Stimulated activated CD8-positive, alpha-beta memory T cell treated with anti-CD3 and anti-CD28 coated beads, Interleukin-2, amount 100 ng/mL, for 1 hour (primary cell): Measurements from ENCODE around the gene SWSAP1.
A peak's percentile ranks its signal among the peaks of the same experiment; 100 is the strongest.
"Not testable (repeated sequence)": the region's sequence is repeated elsewhere in the genome, so short reads cannot be mapped to it uniquely, and the experiment has no call there.

Experiments
- DNase-seq, 2 donors: peaks; one replicate each; pipeline ENCODE4 v3.0.0-alpha.2; 2020; ENCODE audit warnings: low read depth in 2 of 2

The SWSAP1 gene, protein sequence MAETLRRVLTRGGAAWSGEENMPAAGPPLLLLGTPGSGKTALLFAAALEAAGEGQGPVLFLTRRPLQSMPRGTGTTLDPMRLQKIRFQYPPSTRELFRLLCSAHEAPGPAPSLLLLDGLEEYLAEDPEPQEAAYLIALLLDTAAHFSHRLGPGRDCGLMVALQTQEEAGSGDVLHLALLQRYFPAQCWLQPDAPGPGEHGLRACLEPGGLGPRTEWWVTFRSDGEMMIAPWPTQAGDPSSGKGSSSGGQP

DNA sequence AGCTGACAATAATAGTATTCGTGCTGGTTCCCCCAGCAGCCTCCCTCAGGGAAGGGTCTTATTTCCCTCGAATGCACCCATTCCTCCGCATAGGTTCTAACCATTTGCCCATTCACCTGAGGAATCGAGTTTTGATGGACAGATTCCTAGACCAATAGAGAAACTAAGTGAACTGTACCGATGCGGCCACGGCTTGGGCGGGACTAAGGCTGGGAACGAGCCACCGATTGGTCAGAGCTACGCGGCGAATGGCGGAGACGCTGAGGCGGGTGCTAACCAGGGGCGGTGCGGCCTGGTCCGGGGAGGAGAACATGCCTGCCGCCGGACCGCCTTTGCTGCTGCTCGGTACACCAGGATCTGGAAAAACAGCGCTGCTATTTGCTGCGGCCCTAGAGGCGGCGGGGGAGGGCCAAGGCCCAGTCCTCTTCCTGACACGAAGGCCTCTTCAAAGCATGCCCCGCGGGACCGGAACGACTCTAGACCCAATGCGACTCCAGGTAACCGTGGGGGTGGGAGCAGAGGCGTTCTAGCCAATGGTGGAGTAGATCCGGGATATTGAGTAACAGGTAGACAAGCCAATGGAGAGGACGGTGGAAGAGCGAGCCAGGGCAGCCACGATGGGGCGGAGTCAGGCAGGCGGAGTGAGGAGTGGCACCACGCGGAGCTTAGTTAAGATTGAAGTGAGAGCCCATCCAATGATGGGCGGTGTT, at the start of gene SWSAP1:
TSS of gene SWSAP1 (plus strand) at position 234 of the 710 bp plus-strand sequence. CDS start at position 249, 15 bp downstream.
- DNase-seq = peak; percentile 90 to 93

DNA sequence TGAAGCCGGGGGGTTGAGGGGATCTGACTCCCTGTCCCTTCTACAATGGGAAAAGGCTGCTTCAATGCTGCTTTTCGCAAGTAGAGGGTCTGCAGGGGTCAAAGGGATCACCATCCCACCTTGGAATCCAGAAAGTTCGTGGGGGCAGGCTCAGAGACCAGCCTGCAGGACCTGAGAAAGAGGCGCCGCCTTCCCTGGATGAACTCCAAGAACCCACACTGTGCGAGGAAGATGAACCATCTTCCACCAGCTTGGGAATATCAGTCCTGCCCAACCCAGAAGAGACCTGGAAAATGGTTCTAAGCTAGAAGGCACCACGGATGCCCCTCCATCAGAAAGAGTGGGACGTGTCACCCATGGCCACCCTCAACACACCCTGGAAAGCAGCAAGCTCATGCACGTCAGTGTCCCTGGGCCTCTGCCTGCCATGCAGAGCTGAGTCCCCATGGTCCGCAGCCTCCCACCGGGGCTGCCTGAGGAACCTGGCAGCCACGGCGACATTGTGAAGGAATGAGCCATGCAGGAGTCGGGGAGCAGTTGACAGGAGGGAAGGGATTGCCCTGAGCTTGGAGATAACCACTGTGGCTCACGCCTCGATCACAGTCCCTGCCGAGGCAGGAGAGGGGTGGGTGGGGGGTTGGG, 49.6 kb upstream of the SWSAP1 start:
- DNase-seq = no peak

DNA sequence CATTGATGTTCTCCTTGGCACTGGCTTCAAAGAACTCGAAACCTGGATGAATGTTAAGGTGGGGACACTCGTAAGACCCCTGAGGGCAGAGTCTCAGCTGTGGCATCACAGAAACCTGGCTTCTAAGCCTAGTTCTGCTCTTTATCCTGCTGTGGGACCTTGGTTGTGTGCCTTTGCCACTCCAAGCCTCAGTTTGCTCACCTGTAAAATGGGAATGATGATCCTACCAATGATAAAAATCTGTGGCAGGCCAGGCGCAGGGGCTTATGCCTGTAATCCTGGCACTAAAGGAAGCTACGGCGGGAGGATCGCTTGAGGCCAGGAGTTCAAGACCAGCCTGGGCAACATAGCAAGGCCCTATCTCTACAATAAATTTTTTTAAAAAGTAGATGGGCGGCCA, 48.9 kb upstream of the SWSAP1 start:
- no peak for DNase-seq

- no peak for DNase-seq
Observed at GRCh38 chr19:11330127-11330526, 44.3 kb upstream of the SWSAP1 start.

GRCh38 chr19:11331502-11331901, 43.0 kb upstream of the SWSAP1 start:
- DNase-seq = no peak

- no peak for DNase-seq
Observed at GRCh38 chr19:11332822-11333221, 41.6 kb upstream of the SWSAP1 start.

DNA sequence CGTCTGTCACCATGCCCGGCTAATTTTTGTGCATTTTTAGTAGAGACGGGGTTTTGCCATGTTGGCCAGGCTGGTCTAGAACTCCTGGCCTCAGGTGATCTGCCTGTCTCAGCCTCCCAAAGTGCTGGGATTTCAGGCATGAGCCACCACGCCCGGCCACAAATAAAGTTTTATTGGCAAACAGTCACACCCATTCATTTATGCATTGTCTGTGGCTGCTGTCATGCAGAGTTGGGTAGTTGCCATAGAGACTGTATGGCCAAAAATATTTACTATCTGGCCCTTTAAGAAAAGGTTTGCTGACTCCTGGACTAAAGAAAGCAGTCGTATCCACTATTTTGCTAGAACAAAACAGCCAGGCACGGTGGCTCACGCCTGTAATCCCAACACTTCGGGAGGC, 40.6 kb upstream of the SWSAP1 start:
- DNase-seq = not testable (repeated sequence)

GRCh38 chr19:11335449-11336146, 38.9 kb upstream of the SWSAP1 start:
- DNase-seq = no peak

DNA sequence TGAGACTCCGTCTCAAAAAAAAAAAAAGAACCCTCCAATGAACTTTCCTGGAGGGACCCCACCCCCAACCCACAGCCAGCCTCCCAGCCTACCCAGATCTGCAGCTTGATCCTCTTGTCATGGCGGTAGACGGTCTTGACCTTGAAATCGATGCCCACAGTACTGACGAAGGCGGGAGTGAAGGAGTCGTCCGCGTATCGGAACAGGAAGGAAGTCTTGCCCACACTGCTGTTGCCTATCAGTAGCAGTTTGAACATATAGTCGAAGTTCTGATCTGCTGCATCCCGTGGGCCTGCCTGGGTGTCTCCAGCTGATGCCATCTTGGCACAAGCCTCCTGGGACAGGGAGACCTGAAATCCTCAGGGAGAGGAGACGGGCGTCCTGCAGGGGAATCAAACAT, 37.4 kb upstream of the SWSAP1 start:
- no peak for DNase-seq

DNA sequence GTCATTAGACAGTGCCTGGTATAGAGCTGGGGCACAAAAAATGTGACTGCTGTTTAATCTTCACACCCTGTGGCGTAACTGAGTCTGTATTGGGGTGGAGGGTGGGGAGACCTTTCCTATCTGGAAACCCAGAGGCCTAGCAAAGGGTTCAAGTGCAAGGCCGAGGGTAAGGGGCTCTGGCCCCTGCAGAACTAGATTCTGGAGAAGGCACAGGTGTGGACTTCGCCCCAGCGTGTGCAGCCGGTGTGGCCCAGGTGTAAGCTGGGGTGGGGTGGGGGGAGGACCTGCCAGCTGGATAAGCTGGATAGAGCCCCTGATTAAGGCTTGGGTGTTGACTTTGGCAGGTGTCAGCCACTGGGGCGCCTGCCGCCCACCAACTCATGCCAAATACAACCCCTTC, 36.3 kb upstream of the SWSAP1 start:
- DNase-seq = no peak

- no peak for DNase-seq
Observed at GRCh38 chr19:11338569-11339253, 35.8 kb upstream of the SWSAP1 start.

DNA sequence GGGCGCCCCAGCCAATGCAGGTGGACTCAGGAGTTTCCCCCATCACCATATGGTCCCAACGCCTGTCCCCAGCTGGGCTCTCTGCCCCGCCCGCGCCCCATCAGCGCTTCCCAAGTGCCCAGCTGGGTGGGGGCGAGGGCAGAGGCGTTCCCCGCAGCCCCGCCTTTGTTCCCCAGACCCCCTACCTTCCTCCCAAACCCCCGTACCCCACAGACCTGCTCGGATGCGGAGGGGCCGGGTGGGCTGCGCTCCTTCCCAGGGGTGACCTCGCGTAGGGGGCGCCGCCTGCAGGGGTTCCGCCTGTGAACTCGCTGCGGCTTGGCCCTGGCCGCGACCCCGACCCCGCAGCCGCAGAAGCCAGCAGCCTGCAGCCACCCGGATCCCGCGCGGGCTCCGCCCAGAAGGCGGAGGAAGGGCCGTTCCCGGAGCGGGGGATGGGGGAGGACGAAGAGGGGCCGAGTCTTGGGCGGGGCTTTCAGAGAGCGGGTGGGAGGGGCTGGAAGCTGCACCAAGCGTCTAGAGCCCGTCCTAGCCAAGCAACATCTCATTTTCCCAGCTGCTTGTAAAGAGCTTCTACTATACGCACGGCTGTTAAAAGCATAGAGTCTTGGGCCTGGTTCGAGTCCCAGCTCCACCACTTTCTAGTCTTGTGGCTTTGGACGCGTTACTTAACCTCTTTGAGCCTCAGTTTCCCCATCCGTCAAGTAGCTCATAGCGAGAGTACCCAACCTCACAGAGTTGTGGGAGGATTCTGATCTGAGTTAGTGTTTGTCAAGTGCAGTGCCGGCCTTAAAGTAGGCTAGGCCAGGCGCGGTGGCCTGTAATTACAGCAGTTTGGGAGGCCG, 35.0 kb upstream of the SWSAP1 start, which contains the start of gene RAB3D:
TSS of gene RAB3D (minus strand) at position 404 of the 845 bp plus-strand sequence. CDS start 2,258 bp downstream, outside the sequence.
- peak; percentile 47 to 62 for DNase-seq

GRCh38 chr19:11340099-11340467, 34.4 kb upstream of the SWSAP1 start:
- not testable (repeated sequence) for DNase-seq

DNA sequence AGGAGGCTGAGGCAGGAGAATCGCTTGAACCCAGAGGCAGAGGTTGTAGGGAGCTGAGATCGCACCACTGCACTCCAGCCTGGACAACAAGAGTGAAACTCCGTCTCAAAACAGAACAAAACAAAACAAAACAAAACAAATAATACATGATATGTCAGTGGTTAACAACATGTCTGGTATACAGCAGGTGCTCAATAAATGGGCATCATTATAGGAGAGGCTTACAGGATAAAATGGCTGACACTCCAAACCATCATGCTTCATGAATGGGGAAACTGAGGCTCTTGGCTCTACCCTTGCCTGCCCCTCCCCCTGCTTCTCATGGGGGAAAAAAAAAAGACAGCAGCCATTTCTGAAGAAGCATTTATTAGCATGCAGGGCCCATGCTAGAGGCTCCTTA, 32.0 kb upstream of the SWSAP1 start:
- DNase-seq = no peak

GRCh38 chr19:11345122-11345803, 29.2 kb upstream of the SWSAP1 start:
- no peak for DNase-seq

DNA sequence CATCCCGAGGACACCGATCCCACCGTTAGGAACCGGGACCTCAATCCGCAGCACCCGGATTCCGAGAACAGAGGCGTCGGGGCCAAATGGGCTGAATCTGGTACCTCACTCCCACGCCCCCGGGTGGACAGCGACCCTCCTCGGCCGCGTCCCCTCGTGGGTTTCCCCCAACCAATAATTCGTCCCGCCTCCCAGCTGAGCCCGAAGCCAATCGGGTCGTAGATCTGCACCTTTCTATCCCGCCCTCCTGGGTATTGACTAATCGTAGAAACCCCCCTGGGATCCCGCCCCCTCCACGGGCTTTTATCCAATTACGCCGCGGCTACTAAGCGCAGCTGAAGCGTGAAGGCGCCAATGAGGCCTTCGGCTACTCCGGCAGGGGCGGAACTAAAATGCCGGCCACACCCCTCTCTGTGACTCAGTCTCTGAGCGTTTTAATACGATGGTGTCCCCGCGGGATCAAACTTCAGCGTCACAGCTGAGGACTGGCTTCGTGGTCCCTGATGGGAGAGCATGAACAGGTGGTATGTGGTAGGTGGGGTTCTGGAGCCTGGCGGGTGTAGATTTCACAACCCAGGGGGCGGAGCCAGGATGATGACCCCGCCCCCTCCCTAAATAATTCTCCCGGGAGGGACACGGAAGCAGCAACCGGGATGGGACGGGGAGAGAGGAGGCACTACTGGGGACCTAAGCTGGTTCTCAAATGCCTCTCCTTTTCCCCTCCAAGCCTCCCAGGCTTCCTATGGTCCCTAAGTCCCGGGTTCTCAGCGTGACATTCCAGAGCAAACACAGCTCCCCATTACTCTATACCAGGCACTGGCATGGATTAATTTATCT, 28.1 kb upstream of the SWSAP1 start, which contains the start of the genes CCDC159 and TMEM205:
TSS of gene CCDC159 (plus strand) at position 416 of the 837 bp plus-strand sequence. CDS start at position 504, 88 bp downstream.
TSS of gene TMEM205 (minus strand) at position 165 of the 837 bp plus-strand sequence. CDS start 649 bp downstream, outside the sequence.
- DNase-seq = peak; percentile 96 to 98

DNA sequence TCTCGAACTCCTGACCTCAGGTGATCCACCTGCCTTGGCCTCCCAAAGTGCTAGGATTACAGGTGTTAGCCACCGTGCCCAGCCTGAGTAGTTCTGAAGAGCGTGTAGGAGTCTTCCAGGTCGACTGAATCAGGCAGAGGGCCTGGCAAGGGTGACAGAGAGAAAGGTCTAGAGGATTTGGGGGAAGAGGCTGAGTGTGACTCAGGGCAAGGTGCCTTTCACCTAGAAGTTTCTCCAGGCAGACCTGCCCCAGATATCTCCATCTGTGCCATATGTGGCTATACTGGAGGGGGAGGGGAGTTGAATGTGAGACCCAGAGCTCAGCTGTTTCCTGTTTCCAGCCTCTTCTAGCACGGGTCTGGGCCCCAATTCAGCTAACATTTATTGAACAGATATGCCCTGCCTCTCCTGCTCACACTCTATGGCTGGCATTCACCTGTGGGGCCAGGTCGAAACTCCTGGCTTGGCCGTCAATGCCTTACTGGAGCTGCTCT, 26.9 kb upstream of the SWSAP1 start:
- no peak for DNase-seq

DNA sequence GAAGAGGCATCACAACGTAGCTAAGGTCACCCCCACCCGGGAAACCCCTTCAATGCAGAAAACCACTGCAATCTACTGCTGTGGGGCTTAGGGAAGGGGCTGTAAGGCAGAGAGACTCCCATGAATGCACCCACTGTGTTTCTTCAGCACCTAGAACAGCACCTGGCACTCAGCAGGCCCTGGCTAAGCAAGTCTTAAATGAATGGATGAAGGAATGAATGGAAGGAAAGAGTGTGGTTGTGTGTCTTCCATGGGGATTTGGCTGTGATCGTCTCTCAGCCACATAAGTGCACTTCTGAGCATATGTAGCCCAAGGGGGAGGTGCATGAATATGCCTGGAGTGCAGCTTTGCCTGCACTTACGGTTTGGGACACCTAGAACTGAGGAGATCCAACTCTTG, 25.3 kb upstream of the SWSAP1 start:
- no peak for DNase-seq

DNA sequence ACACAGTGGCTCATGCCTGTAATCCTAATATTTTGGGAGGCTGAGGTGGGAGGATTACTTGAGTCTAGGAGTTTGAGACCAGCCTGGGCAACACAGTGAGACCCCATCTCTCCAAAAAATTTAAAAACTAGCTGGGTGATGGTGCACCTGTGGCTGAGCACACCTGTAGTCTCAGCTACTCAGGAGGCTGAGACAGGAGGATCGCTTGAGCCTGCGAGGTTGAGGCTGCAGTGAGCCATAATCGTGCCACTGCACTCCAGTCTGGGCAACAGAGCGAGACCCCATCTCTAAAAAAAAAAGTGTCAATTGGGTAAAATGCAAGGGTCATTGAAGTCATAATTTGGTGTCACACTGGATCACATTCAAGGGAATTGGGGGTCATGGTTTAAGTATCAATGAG, 20.4 kb upstream of the SWSAP1 start:
- not testable (repeated sequence) for DNase-seq
